Measurements from ENCODE around the gene WFDC9.

The WFDC9 gene

DNA sequence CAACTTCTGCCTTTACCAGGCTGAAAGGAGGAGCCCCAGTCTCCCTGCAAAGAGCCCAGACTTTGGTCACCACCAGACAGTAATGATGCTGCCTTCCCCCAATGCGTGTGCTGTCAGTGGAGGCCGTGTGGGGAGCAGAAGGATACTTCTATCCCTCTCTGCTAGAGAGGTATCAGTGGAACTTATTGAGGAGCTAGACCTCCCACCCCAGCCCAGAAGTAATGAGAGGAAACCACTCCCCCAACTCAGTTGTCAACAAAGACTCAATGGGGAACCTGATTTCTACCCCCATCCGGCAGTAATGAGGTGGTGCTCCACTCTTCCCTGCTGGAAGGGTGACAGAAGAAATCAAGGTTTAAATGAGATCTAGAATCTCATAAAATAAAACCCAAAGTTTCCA, 47.6 kb downstream of the WFDC9 start:
- Histone ChIP-seq H3K4me1 (ENCODE audit: control insufficient read depth in 2 of 2, insufficient read depth in 1 of 2, low read depth in 1 of 2, low read length in 2 of 2) (peaks cover 12 to 14% of the 10 kb centered on the region in 2 donors), H2BK5ac (ENCODE audit: low read length) (no peak overlapping the region), H2BK12ac (ENCODE audit: low read length) (no peak overlapping the region), H2BK15ac (ENCODE audit: low read length) (no peak overlapping the region), H2AK5ac (ENCODE audit: low read depth, low read length) (no peak overlapping the region), H3K18ac (ENCODE audit: low read length) (peak overlapping the region; percentile 93), H3K9ac (ENCODE audit: low read depth, low read length, poor library complexity) (peak overlapping the region; percentile 50), H3K23ac (ENCODE audit: low read depth, low read length, poor library complexity) (no peak overlapping the region), H2AFZ (ENCODE audit: low read length) (peak overlapping the region; percentile 71), H3K27ac (replicated peaks; ENCODE audit: low read length) (peak overlapping the region; percentile 56), H3K79me1 (ENCODE audit: low read depth, low read length) (no peaks in the 10 kb centered on the region), H3K36me3 (replicated peaks in 1 of 2; ENCODE audit: control insufficient read depth in 2 of 2, insufficient read depth in 2 of 2, low read length in 2 of 2) (no peaks in the 10 kb centered on the region), H3K4me2 (ENCODE audit: insufficient read depth, low read length, poor library complexity, severe bottlenecking) (no peak overlapping the region), H3K14ac (ENCODE audit: low read length) (no peak overlapping the region), H3K9me3 (replicated peaks in 1 of 2; ENCODE audit: control insufficient read depth in 2 of 2, insufficient read depth in 1 of 2, low read depth in 1 of 2, low read length in 2 of 2) (peaks cover 0 to 2% of the 10 kb centered on the region in 2 donors), H3K4ac (ENCODE audit: low read length) (no peak overlapping the region), H3K27me3 (ENCODE audit: control insufficient read depth in 3 of 3, insufficient read depth in 3 of 3, low read depth in 1 of 3, low read length in 3 of 3) (no peaks in the 10 kb centered on the region), H2BK120ac (ENCODE audit: low read depth, low read length) (no peak overlapping the region), H4K8ac (ENCODE audit: low read depth, low read length) (no peak overlapping the region), H4K91ac (ENCODE audit: low read depth, low read length, poor library complexity) (no peak overlapping the region), H3K4me3 (ENCODE audit: low read length in 2 of 2) (no peak overlapping the region)
- no CpG with 5 or more reads among the region's 3 CpGs for WGBS, 2 donors (ENCODE audit: extremely low coverage in 2 of 2, insufficient read length in 2 of 2, insufficient replicate concordance in 1 of 2)
- DNase-seq (ENCODE audit: low spot score), result no peak

DNA sequence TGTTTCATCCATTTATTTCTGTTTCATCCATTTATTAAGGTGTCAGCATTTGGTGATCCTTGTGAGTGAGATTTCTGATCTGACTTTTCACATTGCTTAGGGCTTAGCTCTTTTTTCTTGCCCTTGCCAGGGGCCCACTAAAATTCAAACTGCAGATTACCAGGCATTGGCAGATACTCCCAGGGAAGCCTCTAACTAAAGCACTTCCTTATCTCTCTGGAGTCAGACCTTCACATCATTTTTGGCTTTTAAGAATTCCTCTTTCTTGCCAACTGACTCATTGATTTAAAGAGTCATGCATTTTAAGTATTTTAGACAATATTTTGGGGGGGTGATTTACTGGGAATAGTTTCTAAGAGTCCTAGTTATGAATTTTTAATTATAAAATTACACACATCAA, 49.4 kb downstream of the WFDC9 start:
- no peak overlapping the region for H2AK5ac ChIP-seq (ENCODE audit: low read depth, low read length)
- H2BK120ac ChIP-seq (ENCODE audit: low read depth, low read length), result no peak overlapping the region
- no peak for DNase-seq (ENCODE audit: low spot score)
- H3K79me1 ChIP-seq (ENCODE audit: low read depth, low read length), result no peaks in the 10 kb centered on the region
- H2BK5ac ChIP-seq (ENCODE audit: low read length), result no peak overlapping the region
- no peak overlapping the region for H3K14ac ChIP-seq (ENCODE audit: low read length)
- H3K27ac ChIP-seq (replicated peaks; ENCODE audit: low read length), result no peak overlapping the region
- no peak overlapping the region for H2BK15ac ChIP-seq (ENCODE audit: low read length)
- no peak overlapping the region for H3K23ac ChIP-seq (ENCODE audit: low read depth, low read length, poor library complexity)
- H3K18ac ChIP-seq (ENCODE audit: low read length), result no peak overlapping the region
- no peak overlapping the region for H3K9ac ChIP-seq (ENCODE audit: low read depth, low read length, poor library complexity)
- no peak overlapping the region for H3K4me2 ChIP-seq (ENCODE audit: insufficient read depth, low read length, poor library complexity, severe bottlenecking)
- peaks cover 15 to 19% of the 10 kb centered on the region in 2 donors for H3K4me1 ChIP-seq (ENCODE audit: control insufficient read depth in 2 of 2, insufficient read depth in 1 of 2, low read depth in 1 of 2, low read length in 2 of 2)
- no peaks in the 10 kb centered on the region for H3K36me3 ChIP-seq (replicated peaks in 1 of 2; ENCODE audit: control insufficient read depth in 2 of 2, insufficient read depth in 2 of 2, low read length in 2 of 2)
- no peaks in the 10 kb centered on the region for H3K9me3 ChIP-seq (replicated peaks in 1 of 2; ENCODE audit: control insufficient read depth in 2 of 2, insufficient read depth in 1 of 2, low read depth in 1 of 2, low read length in 2 of 2)
- H2AFZ ChIP-seq (ENCODE audit: low read length), result no peak overlapping the region
- no peak overlapping the region for H4K91ac ChIP-seq (ENCODE audit: low read depth, low read length, poor library complexity)
- no peak overlapping the region for H3K4me3 ChIP-seq (ENCODE audit: low read length in 2 of 2)
- H2BK12ac ChIP-seq (ENCODE audit: low read length), result no peak overlapping the region
- H3K4ac ChIP-seq (ENCODE audit: low read length), result no peak overlapping the region
- no peak overlapping the region for H4K8ac ChIP-seq (ENCODE audit: low read depth, low read length)
- no peaks in the 10 kb centered on the region for H3K27me3 ChIP-seq (ENCODE audit: control insufficient read depth in 3 of 3, insufficient read depth in 3 of 3, low read depth in 1 of 3, low read length in 3 of 3)

DNA sequence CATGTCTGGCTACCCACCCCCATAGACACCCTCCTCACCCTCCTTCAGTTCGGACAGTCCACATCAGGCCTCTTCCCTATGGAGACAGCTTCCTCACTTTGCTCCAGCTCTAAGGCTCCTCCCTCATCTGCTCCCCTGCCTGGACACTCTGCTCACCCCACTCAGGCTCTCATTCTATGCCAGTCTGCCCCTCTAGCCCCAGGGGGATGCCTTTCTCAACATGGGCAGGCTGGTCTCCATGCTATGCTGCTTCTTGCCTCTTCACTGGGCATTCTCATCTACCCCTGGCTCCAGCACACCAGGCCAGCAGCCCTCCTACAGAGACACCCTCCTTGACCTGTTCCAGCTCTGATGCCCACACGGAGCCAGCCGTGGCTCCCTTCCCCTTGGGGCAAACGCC, 51.9 kb downstream of the WFDC9 start, which contains the start of gene WFDC8:
Gene WFDC8 (minus strand): TSS at position 101 of the 400 bp plus-strand sequence. CDS start 37 bp downstream, at position 64.
- H3K4ac ChIP-seq (ENCODE audit: low read length), result no peak within 1 kb of the TSS
- H3K27ac ChIP-seq (replicated peaks; ENCODE audit: low read length), result peak within 1 kb of the TSS; percentile 46

DNA sequence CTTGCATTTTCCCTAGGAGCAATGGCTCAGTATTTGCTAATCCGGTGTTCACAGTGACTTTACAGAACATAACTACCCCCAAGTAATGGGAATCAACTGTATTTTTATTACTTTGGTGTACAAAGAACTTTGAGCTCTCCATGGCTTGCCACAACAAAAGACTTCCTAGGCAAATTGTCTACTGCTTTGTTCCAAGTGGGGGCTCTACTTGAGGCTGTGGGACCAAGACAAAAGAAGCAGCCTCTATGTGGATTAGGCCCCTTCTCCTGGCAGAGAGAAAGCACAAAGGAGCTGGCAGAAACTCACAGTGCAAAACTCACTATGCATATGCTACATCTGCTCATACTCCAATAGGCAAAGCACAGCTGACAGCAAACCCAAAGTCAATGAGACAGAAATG, 52.9 kb downstream of the WFDC9 start:
- H3K4me2 ChIP-seq (ENCODE audit: insufficient read depth, low read length, poor library complexity, severe bottlenecking), result no peak overlapping the region
- peak; percentile 56 for DNase-seq (ENCODE audit: low spot score)
- H3K18ac ChIP-seq (ENCODE audit: low read length), result no peak overlapping the region
- peak overlapping the region; percentile 46 for H3K27ac ChIP-seq (replicated peaks; ENCODE audit: low read length)
- H3K9ac ChIP-seq (ENCODE audit: low read depth, low read length, poor library complexity), result no peak overlapping the region
- no peaks in the 10 kb centered on the region for H3K27me3 ChIP-seq (ENCODE audit: control insufficient read depth in 3 of 3, insufficient read depth in 3 of 3, low read depth in 1 of 3, low read length in 3 of 3)
- no peak overlapping the region for H2AK5ac ChIP-seq (ENCODE audit: low read depth, low read length)
- H2AFZ ChIP-seq (ENCODE audit: low read length), result peak overlapping the region; percentile 37
- H3K14ac ChIP-seq (ENCODE audit: low read length), result no peak overlapping the region
- no peak overlapping the region for H3K23ac ChIP-seq (ENCODE audit: low read depth, low read length, poor library complexity)
- no peak overlapping the region for H4K8ac ChIP-seq (ENCODE audit: low read depth, low read length)
- H2BK120ac ChIP-seq (ENCODE audit: low read depth, low read length), result no peak overlapping the region
- H3K36me3 ChIP-seq (replicated peaks in 1 of 2; ENCODE audit: control insufficient read depth in 2 of 2, insufficient read depth in 2 of 2, low read length in 2 of 2), result no peaks in the 10 kb centered on the region
- H3K4me3 ChIP-seq (ENCODE audit: low read length in 2 of 2), result no peak overlapping the region
- no peak overlapping the region for H3K4ac ChIP-seq (ENCODE audit: low read length)
- H3K9me3 ChIP-seq (replicated peaks in 1 of 2; ENCODE audit: control insufficient read depth in 2 of 2, insufficient read depth in 1 of 2, low read depth in 1 of 2, low read length in 2 of 2), result no peaks in the 10 kb centered on the region
- H2BK15ac ChIP-seq (ENCODE audit: low read length), result no peak overlapping the region
- H3K4me1 ChIP-seq (ENCODE audit: control insufficient read depth in 2 of 2, insufficient read depth in 1 of 2, low read depth in 1 of 2, low read length in 2 of 2), result peaks cover 11 to 14% of the 10 kb centered on the region in 2 donors
- H4K91ac ChIP-seq (ENCODE audit: low read depth, low read length, poor library complexity), result no peak overlapping the region
- H3K79me1 ChIP-seq (ENCODE audit: low read depth, low read length), result no peaks in the 10 kb centered on the region
- no CpG with 5 or more reads among the region's 1 CpG for WGBS, 2 donors (ENCODE audit: extremely low coverage in 2 of 2, insufficient read length in 2 of 2, insufficient replicate concordance in 1 of 2)
- no peak overlapping the region for H2BK12ac ChIP-seq (ENCODE audit: low read length)
- no peak overlapping the region for H2BK5ac ChIP-seq (ENCODE audit: low read length)

More for the DNA sequence above, 51.9 kb downstream of the WFDC9 start, which contains the start of gene WFDC8:
- no peak within 1 kb of the TSS for H4K91ac ChIP-seq (ENCODE audit: low read depth, low read length, poor library complexity)
- H2AK5ac ChIP-seq (ENCODE audit: low read depth, low read length), result peak within 1 kb of the TSS; percentile 20
- no peaks in the 10 kb centered on the region for H3K79me1 ChIP-seq (ENCODE audit: low read depth, low read length)
- no peak within 1 kb of the TSS for H4K8ac ChIP-seq (ENCODE audit: low read depth, low read length)
- no peaks in the 10 kb centered on the region for H3K27me3 ChIP-seq (ENCODE audit: control insufficient read depth in 3 of 3, insufficient read depth in 3 of 3, low read depth in 1 of 3, low read length in 3 of 3)
- no peak within 1 kb of the TSS for H2BK5ac ChIP-seq (ENCODE audit: low read length)
- no peaks in the 10 kb centered on the region for H3K9me3 ChIP-seq (replicated peaks in 1 of 2; ENCODE audit: control insufficient read depth in 2 of 2, insufficient read depth in 1 of 2, low read depth in 1 of 2, low read length in 2 of 2)
- no peak within 1 kb of the TSS for H3K4me2 ChIP-seq (ENCODE audit: insufficient read depth, low read length, poor library complexity, severe bottlenecking)
- H2BK15ac ChIP-seq (ENCODE audit: low read length), result peak within 1 kb of the TSS; percentile 11
- peaks cover 15 to 19% of the 10 kb centered on the region in 2 donors for H3K4me1 ChIP-seq (ENCODE audit: control insufficient read depth in 2 of 2, insufficient read depth in 1 of 2, low read depth in 1 of 2, low read length in 2 of 2)
- no peak within 1 kb of the TSS for H3K23ac ChIP-seq (ENCODE audit: low read depth, low read length, poor library complexity)
- H2BK12ac ChIP-seq (ENCODE audit: low read length), result peak within 1 kb of the TSS; percentile 3
- no peaks in the 10 kb centered on the region for H3K36me3 ChIP-seq (replicated peaks in 1 of 2; ENCODE audit: control insufficient read depth in 2 of 2, insufficient read depth in 2 of 2, low read length in 2 of 2)
- peak within 1 kb of the TSS; percentile 60 for H3K18ac ChIP-seq (ENCODE audit: low read length)
- no CpG with 5 or more reads among the region's 4 CpGs for WGBS, 2 donors (ENCODE audit: extremely low coverage in 2 of 2, insufficient read length in 2 of 2, insufficient replicate concordance in 1 of 2)
- no peak for DNase-seq (ENCODE audit: low spot score)
- H2BK120ac ChIP-seq (ENCODE audit: low read depth, low read length), result peak within 1 kb of the TSS; percentile 7
- no peak within 1 kb of the TSS for H3K14ac ChIP-seq (ENCODE audit: low read length)
- no peak within 1 kb of the TSS for H3K4me3 ChIP-seq (ENCODE audit: low read length in 2 of 2)
- H3K9ac ChIP-seq (ENCODE audit: low read depth, low read length, poor library complexity), result no peak within 1 kb of the TSS
- peak within 1 kb of the TSS; percentile 37 for H2AFZ ChIP-seq (ENCODE audit: low read length)
